H9 (cell line): ENCODE results near the gene MON1A. TPM values are rescaled to one million over a fixed set of nuclear protein-coding genes. Genes with fewer than 3 reads are reported as not detected.

Source experiments
- DNase-seq: peaks from one replicate; pipeline ENCODE4 v3.0.0-alpha.2; 2017
- H2AFZ ChIP-seq: one replicate; pipeline ENCODE4 v1.6.1; 2013; ENCODE audit warnings: mild to moderate bottlenecking, low read length, control low read depth, moderate library complexity
- H2AK5ac ChIP-seq: 2 replicates; pipeline ENCODE4 v1.6.1; 2013; ENCODE audit warnings: low read length, control low read depth, mixed read lengths; ENCODE audit not compliant: insufficient read length
- H2BK120ac ChIP-seq: one replicate; pipeline ENCODE4 v1.6.1; 2013; ENCODE audit warnings: low read depth, mild to moderate bottlenecking, low read length, control low read depth, inconsistent platforms; ENCODE audit not compliant: poor library complexity, severe bottlenecking
- H2BK12ac ChIP-seq: 2 replicates; pipeline ENCODE4 v1.6.1; 2013; ENCODE audit warnings: low read length, control low read depth, mixed read lengths, low read depth; ENCODE audit not compliant: insufficient read length
- H2BK15ac ChIP-seq: 2 replicates; pipeline ENCODE4 v1.6.1; 2013; ENCODE audit warnings: low read depth, low read length, control low read depth
- H2BK20ac ChIP-seq: one replicate; pipeline ENCODE4 v1.6.1; 2013; ENCODE audit warnings: low read depth, mild to moderate bottlenecking, low read length, control low read depth, inconsistent platforms; ENCODE audit not compliant: poor library complexity, severe bottlenecking
- H2BK5ac ChIP-seq: 2 replicates; pipeline ENCODE4 v1.6.1; 2013; ENCODE audit warnings: low read length, control low read depth, mixed read lengths; ENCODE audit not compliant: insufficient read length
- H3K14ac ChIP-seq: 2 replicates; pipeline ENCODE4 v1.6.1; 2013; ENCODE audit warnings: low read length, control low read depth; ENCODE audit not compliant: insufficient read depth
- H3K18ac ChIP-seq: 2 replicates; pipeline ENCODE4 v1.6.1; 2013; ENCODE audit warnings: low read depth, mild to moderate bottlenecking, mixed read lengths, low read length, control low read depth; ENCODE audit not compliant: insufficient read length
- H3K23ac ChIP-seq: 2 replicates; pipeline ENCODE4 v1.6.1; 2013; ENCODE audit warnings: low read length, control low read depth, mixed read lengths, low read depth; ENCODE audit not compliant: insufficient read length
- H3K23me2 ChIP-seq: 2 replicates; pipeline ENCODE4 v1.6.1; 2013; ENCODE audit warnings: low read depth, mild to moderate bottlenecking, mixed read lengths, low read length, control low read depth; ENCODE audit not compliant: insufficient read length, poor library complexity, severe bottlenecking
- H3K27ac ChIP-seq: 2 replicates; pipeline ENCODE4 v1.5.1; 2013; ENCODE audit warnings: low read length, control low read depth, mixed read lengths, low read depth; ENCODE audit not compliant: insufficient read length
- H3K27me3 ChIP-seq: 2 replicates; pipeline ENCODE4 v1.6.1; 2013; ENCODE audit warnings: low read length, control low read depth, inconsistent platforms; ENCODE audit not compliant: insufficient read depth
- H3K4ac ChIP-seq: 2 replicates; pipeline ENCODE4 v1.6.1; 2013; ENCODE audit warnings: low read depth, mild to moderate bottlenecking, control low read depth, inconsistent platforms, low read length, moderate library complexity
- H3K4me1 ChIP-seq: 2 replicates; pipeline ENCODE4 v1.6.1; 2013; ENCODE audit warnings: low read length, control low read depth, inconsistent platforms; ENCODE audit not compliant: insufficient read depth
- H3K4me2 ChIP-seq: 2 replicates; pipeline ENCODE4 v1.6.1; 2013; ENCODE audit warnings: low read length, control low read depth, mixed read lengths; ENCODE audit not compliant: insufficient read length, insufficient read depth
- H3K56ac ChIP-seq: 2 replicates; pipeline ENCODE4 v1.6.1; 2013; ENCODE audit warnings: low read depth, mild to moderate bottlenecking, mixed read lengths, low read length, control low read depth; ENCODE audit not compliant: insufficient read length
- H3K79me1 ChIP-seq: 2 replicates; pipeline ENCODE4 v1.6.1; 2013; ENCODE audit warnings: low read depth, mild to moderate bottlenecking, moderate library complexity, low read length, control low read depth, inconsistent platforms; ENCODE audit not compliant: insufficient read depth, poor library complexity, severe bottlenecking
- H3K79me2 ChIP-seq: 2 replicates; pipeline ENCODE4 v1.6.1; 2013; ENCODE audit warnings: low read length, control low read depth, inconsistent platforms; ENCODE audit not compliant: insufficient read depth
- H3K9ac ChIP-seq: 2 replicates; pipeline ENCODE4 v1.6.1; 2013; ENCODE audit warnings: low read length, control low read depth, mixed read lengths; ENCODE audit not compliant: insufficient read length; ENCODE audit errors: extremely low read depth
- H3K9me3 ChIP-seq: one replicate; pipeline ENCODE4 v1.6.1; 2013; ENCODE audit warnings: low read depth, low read length, inconsistent platforms; ENCODE audit not compliant: control insufficient read depth
- H3T11ph ChIP-seq: one replicate; pipeline ENCODE4 v1.6.1; 2013; ENCODE audit warnings: mild to moderate bottlenecking, low read length, control low read depth, inconsistent platforms
- H4K20me1 ChIP-seq: one replicate; pipeline ENCODE4 v1.6.1; 2013; ENCODE audit not compliant: control insufficient read depth, insufficient read length, insufficient read depth
- H4K5ac ChIP-seq: 2 replicates; pipeline ENCODE4 v1.6.1; 2013; ENCODE audit warnings: low read depth, mild to moderate bottlenecking, mixed read lengths, low read length, control low read depth; ENCODE audit not compliant: insufficient read length
- H4K8ac ChIP-seq: replicated peaks from 2 replicates; pipeline ENCODE4 v1.6.1; 2013; ENCODE audit warnings: low read length, control low read depth, mixed read lengths, low read depth; ENCODE audit not compliant: insufficient read length
- H4K91ac ChIP-seq: 2 replicates; pipeline ENCODE4 v1.6.1; 2013; ENCODE audit warnings: low read depth, mild to moderate bottlenecking, moderate library complexity, mixed read lengths, low read length, control low read depth; ENCODE audit not compliant: insufficient read length
- H3K27ac Mint-ChIP-seq, 3 experiments: 2 replicates in 2 of 3; 3 replicates in 1 of 3; pipeline ENCODE4 v1.8.0; 2020 to 2021; ENCODE audit warnings: mixed read lengths in 3 of 3, mild to moderate bottlenecking in 1 of 3, moderate library complexity in 1 of 3
- H3K27me3 Mint-ChIP-seq: 2 replicates; pipeline ENCODE4 v1.8.0; 2021; ENCODE audit warnings: low read depth, mild to moderate bottlenecking, moderate library complexity, mixed read lengths
- H3K36me3 Mint-ChIP-seq, 3 experiments: 2 replicates in 2 of 3; 3 replicates in 1 of 3; pipeline ENCODE4 v1.8.0; 2020 to 2021; ENCODE audit warnings: low read depth in 3 of 3, mixed read lengths in 3 of 3; ENCODE audit not compliant: insufficient read depth in 1 of 3
- H3K4me1 Mint-ChIP-seq, 2 experiments: 2 replicates each; pipeline ENCODE4 v1.8.0; 2020; ENCODE audit warnings: mixed read lengths in 2 of 2
- H3K4me3 Mint-ChIP-seq, 2 experiments: 2 replicates in 1 of 2; 3 replicates in 1 of 2; pipeline ENCODE4 v1.8.0; 2020 to 2021; ENCODE audit warnings: mild to moderate bottlenecking in 2 of 2, mixed read lengths in 2 of 2, moderate library complexity in 1 of 2
- H3K9me3 Mint-ChIP-seq, 2 experiments: 2 replicates in 1 of 2; 3 replicates in 1 of 2; pipeline ENCODE4 v1.8.0; 2020; ENCODE audit warnings: mild to moderate bottlenecking in 2 of 2, mixed read lengths in 2 of 2, moderate library complexity in 1 of 2
- WGBS: extraction: QIAGEN DNeasy Blood & Tissue Kit; methylation state at CpG from one replicate; pipeline ENCODE4 v1.1.7; 2013; ENCODE audit warnings: missing lambda C conversion rate, low lambda C conversion rate, mixed read lengths; ENCODE audit not compliant: insufficient read length; ENCODE audit errors: extremely low coverage; 5-methylcytosine and 5-hydroxymethylcytosine counted together
- total RNA-seq: library from RNA; stranded (reverse); gene quantifications from 2 replicates; pipeline ENCODE4 v1.2.1, GENCODE V29; 2021
- TF ChIP-seq, protein P1 (sequence below): fragments of 200-600 bp; sonication (generic); conservative IDR thresholded peaks from 3 replicates; pipeline ENCODE4 v1.8.0; 2021; ENCODE audit warnings: antibody characterized with exemption, mild to moderate bottlenecking

The MON1A gene
- total RNA-seq, 1 experiment from 2014 or later: 10.0 TPM

DNA sequence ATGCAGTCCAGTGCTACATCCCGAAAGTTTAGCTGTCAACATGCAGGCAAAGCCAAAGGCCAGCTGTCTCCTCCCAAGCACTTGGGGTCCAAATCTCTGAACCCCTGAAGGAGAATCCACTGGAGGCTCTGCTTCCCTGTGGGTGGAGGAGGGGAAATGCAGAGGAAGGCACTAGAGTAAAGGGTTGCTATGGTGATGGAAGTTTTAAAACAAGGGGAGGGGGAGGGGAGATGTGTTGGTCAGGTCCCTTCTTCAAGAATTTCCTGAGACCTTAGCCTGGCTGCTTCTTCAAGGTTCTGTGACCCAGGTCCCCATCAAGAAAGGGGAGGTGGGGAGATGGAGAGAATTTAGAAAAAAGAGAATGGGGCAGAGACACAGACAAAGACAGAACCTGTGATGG lies 62.2 kb downstream of the MON1A start:
- Histone ChIP-seq H3K4me1 (peaks cover 10% of the 10 kb centered on the region; the same call in 1 of the 2 replicates), H4K91ac (no peak overlapping the region), H3K23me2 (peaks cover 7% of the 10 kb centered on the region), H3K9me3 (no peaks in the 10 kb centered on the region), H3K4me2 (no peak overlapping the region), H2BK5ac (no peak overlapping the region), H3K18ac (no peak overlapping the region), H3K14ac (no peak overlapping the region), H2BK15ac (no peak overlapping the region), H2BK12ac (no peak overlapping the region), H4K5ac (no peak overlapping the region), H3K27me3 (no peaks in the 10 kb centered on the region), H2AK5ac (no peak overlapping the region), H3K4ac (no peak overlapping the region), H3K23ac (no peak overlapping the region), H4K20me1 (no peaks in the 10 kb centered on the region), H3K56ac (no peak overlapping the region), H2BK120ac (no peak overlapping the region), H2BK20ac (no peak overlapping the region), H3T11ph (no peak overlapping the region), H4K8ac (no peak overlapping the region), H3K27ac (no peak overlapping the region), H3K79me2 (no peaks in the 10 kb centered on the region), H3K79me1 (no peaks in the 10 kb centered on the region), H3K9ac (no peak overlapping the region), H2AFZ (no peak overlapping the region)
- H3K27ac Mint-ChIP-seq: peak overlapping the region in 2 of 3 experiments; percentile 23 to 33; a peak in 2 of 7 replicates
- TF ChIP-seq, protein P1, sequence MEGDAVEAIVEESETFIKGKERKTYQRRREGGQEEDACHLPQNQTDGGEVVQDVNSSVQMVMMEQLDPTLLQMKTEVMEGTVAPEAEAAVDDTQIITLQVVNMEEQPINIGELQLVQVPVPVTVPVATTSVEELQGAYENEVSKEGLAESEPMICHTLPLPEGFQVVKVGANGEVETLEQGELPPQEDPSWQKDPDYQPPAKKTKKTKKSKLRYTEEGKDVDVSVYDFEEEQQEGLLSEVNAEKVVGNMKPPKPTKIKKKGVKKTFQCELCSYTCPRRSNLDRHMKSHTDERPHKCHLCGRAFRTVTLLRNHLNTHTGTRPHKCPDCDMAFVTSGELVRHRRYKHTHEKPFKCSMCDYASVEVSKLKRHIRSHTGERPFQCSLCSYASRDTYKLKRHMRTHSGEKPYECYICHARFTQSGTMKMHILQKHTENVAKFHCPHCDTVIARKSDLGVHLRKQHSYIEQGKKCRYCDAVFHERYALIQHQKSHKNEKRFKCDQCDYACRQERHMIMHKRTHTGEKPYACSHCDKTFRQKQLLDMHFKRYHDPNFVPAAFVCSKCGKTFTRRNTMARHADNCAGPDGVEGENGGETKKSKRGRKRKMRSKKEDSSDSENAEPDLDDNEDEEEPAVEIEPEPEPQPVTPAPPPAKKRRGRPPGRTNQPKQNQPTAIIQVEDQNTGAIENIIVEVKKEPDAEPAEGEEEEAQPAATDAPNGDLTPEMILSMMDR: no peak
- H3K4me1 Mint-ChIP-seq: peaks cover 34 to 56% of the 10 kb centered on the region in 2 experiments
- no CpG with 5 or more reads among the region's 1 CpG for WGBS
- H3K27me3 Mint-ChIP-seq: peaks cover 25% of the 10 kb centered on the region
- no peak for DNase-seq
- H3K4me3 Mint-ChIP-seq: peak overlapping the region; percentile 33 to 83; a peak in 4 of 5 replicates
- H3K36me3 Mint-ChIP-seq: no peaks in the 10 kb centered on the region; a peak in 1 of 7 replicates
- no peaks in the 10 kb centered on the region for H3K9me3 Mint-ChIP-seq
